K562 (cell line): ENCODE data around the gene LCN12. TPM values are rescaled to one million over a fixed set of nuclear protein-coding genes. Genes with fewer than 3 reads are reported as not detected.

ENCODE experiments used
- CAMTA2 ChIP-seq: fragments of 250-450 bp; sonication (Bioruptor Pico); conservative IDR thresholded peaks from 2 replicates; pipeline ENCODE4 v1.5.1; 2022
- DACH1 ChIP-seq: fragments of 450-650 bp; IDR thresholded peaks from 2 replicates; pipeline ENCODE4 v1.6.1; 2018; ENCODE audit not compliant: partially characterized antibody
- GABPB1 ChIP-seq: sonication (generic); formaldehyde crosslinking; IDR thresholded peaks from 2 replicates; pipeline ENCODE4 v1.8.0; 2022; ENCODE audit warnings: mild to moderate bottlenecking, missing genetic modification reagents
- MAZ ChIP-seq, 2 experiments: fragments of 450-650 bp in 1 of 2; sonication (generic) in 1 of 2; formaldehyde crosslinking; IDR thresholded peaks in 1 of 2; conservative IDR thresholded peaks in 1 of 2; 2 replicates each; pipeline versions ENCODE4 v1.4.0 to v1.5.0; 2020; ENCODE audit warnings: mild to moderate bottlenecking in 1 of 2, missing genetic modification reagents in 1 of 2
- MBD1 ChIP-seq: fragments of 250-450 bp; sonication (Bioruptor Pico); IDR thresholded peaks from 2 replicates; pipeline ENCODE4 v1.8.0; 2022; ENCODE audit warnings: inconsistent platforms
- NFIX ChIP-seq: fragments of 250-450 bp; sonication (Bioruptor Pico); IDR thresholded peaks from 2 replicates; pipeline ENCODE4 v1.4.0; 2020; ENCODE audit warnings: low read depth, mild to moderate bottlenecking, moderate library complexity
- NRF1 ChIP-seq, 2 experiments: fragments of 450-650 bp; IDR thresholded peaks in 1 of 2; conservative IDR thresholded peaks in 1 of 2; 2 replicates each; pipeline ENCODE4 v1.6.1; 2014; ENCODE audit warnings: mild to moderate bottlenecking in 2 of 2
- PHB ChIP-seq: fragments of 250-450 bp; sonication (Bioruptor Pico); IDR thresholded peaks from 2 replicates; pipeline ENCODE4 v1.5.0; 2021
- PHF8 ChIP-seq: fragments of 200-600 bp; sonication (generic); IDR thresholded peaks from 2 replicates; pipeline ENCODE4 v1.6.1; 2012; ENCODE audit warnings: mixed run types, mild to moderate bottlenecking, inconsistent platforms, low read length, moderate library complexity, borderline replicate concordance
- POLR2A ChIP-seq: fragments of 450-650 bp; conservative IDR thresholded peaks from 2 replicates; pipeline ENCODE4 v1.6.1; 2016
- RUNX1 ChIP-seq: sonication (generic); IDR thresholded peaks from 2 replicates; pipeline ENCODE4 v1.6.1; 2016; ENCODE audit warnings: antibody characterized with exemption, low read depth
- TFAP4 ChIP-seq: sonication (generic); formaldehyde crosslinking; IDR thresholded peaks from 2 replicates; pipeline ENCODE4 v1.8.0; 2022; ENCODE audit warnings: missing genetic modification reagents, mild to moderate bottlenecking, moderate library complexity, borderline replicate concordance
- polyA plus RNA-seq, 8 experiments: library from polyadenylated mRNA; depleted of rRNA in 4 of 8; stranded (reverse) in 5 of 8; unstranded in 3 of 8; fragments of >200 nt; fragmentation: Nextera tagmentation in 2 of 8; fragmentation: Illumina TruSeq in 1 of 8; extraction: Ambion mirVana in 2 of 8; extraction: Trizol in 1 of 8; gene quantifications; 2 replicates each; pipeline versions ENCODE4 v1.2.1 to v1.2.3, GENCODE V29; 2011 to 2014; ENCODE audit warnings: inconsistent platforms in 1 of 8, missing spikeins in 1 of 8
- total RNA-seq, 7 experiments: library from RNA; depleted of rRNA in 6 of 7; stranded (reverse); fragments of >200 nt in 6 of 7; fragmentation: Illumina TruSeq in 2 of 7; extraction: Trizol in 2 of 7; gene quantifications; 2 replicates each; pipeline versions ENCODE4 v1.2.1 to v1.2.3, GENCODE V29; 2011 to 2021; ENCODE audit warnings: low replicate concordance in 1 of 7
- TF ChIP-seq, protein P1 (sequence below): fragments of 250-450 bp; sonication (Bioruptor Pico); IDR thresholded peaks from 2 replicates; pipeline ENCODE4 v1.5.0; 2021
- TF ChIP-seq, protein P2 (sequence below): fragments of 250-450 bp; sonication (Bioruptor Pico); IDR thresholded peaks from 2 replicates; pipeline ENCODE4 v1.8.0; 2021; ENCODE audit warnings: moderate library complexity, mild to moderate bottlenecking, inconsistent platforms
- TF ChIP-seq, protein P3 (sequence below): sonication (generic); formaldehyde crosslinking; IDR thresholded peaks from 2 replicates; pipeline ENCODE4 v1.9.0; 2022; ENCODE audit warnings: mild to moderate bottlenecking, missing genetic modification reagents
- TF ChIP-seq, protein P4 (sequence below): fragments of 250-450 bp; sonication (Bioruptor Pico); IDR thresholded peaks from 2 replicates; pipeline ENCODE4 v1.5.0; 2022; ENCODE audit warnings: mild to moderate bottlenecking

The LCN12 gene
- total and polyA plus RNA-seq, 9 of the 15 experiments (the other 6 are each of a cell fraction or from before 2014, with no cell fraction given): 0.05 TPM; not detected in 8

- TF ChIP-seq, protein P1, sequence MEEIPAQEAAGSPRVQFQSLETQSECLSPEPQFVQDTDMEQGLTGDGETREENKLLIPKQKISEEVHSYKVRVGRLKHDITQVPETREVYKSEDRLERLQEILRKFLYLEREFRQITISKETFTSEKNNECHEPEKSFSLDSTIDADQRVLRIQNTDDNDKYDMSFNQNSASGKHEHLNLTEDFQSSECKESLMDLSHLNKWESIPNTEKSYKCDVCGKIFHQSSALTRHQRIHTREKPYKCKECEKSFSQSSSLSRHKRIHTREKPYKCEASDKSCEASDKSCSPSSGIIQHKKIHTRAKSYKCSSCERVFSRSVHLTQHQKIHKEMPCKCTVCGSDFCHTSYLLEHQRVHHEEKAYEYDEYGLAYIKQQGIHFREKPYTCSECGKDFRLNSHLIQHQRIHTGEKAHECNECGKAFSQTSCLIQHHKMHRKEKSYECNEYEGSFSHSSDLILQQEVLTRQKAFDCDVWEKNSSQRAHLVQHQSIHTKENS (CRISPR knock-in tag): no peak
- TF ChIP-seq, protein P2, sequence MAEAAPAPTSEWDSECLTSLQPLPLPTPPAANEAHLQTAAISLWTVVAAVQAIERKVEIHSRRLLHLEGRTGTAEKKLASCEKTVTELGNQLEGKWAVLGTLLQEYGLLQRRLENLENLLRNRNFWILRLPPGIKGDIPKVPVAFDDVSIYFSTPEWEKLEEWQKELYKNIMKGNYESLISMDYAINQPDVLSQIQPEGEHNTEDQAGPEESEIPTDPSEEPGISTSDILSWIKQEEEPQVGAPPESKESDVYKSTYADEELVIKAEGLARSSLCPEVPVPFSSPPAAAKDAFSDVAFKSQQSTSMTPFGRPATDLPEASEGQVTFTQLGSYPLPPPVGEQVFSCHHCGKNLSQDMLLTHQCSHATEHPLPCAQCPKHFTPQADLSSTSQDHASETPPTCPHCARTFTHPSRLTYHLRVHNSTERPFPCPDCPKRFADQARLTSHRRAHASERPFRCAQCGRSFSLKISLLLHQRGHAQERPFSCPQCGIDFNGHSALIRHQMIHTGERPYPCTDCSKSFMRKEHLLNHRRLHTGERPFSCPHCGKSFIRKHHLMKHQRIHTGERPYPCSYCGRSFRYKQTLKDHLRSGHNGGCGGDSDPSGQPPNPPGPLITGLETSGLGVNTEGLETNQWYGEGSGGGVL: no peak
- TF ChIP-seq PHF8 (peak; percentile 31; the same call in 1 of the 2 replicates), MAZ (CRISPR knock-in tag; conservative IDR thresholded peaks at IDR 0.05 in 1 of 2, IDR thresholded peaks at IDR 0.05 in 1 of 2) (peak; percentile 23 to 43; a peak in 1 of 4 replicates), RUNX1 (0 out of 2 replicates have a peak, but pooled peaks have one; percentile 8), CAMTA2 (CRISPR knock-in tag) (no peak), TFAP4 (CRISPR knock-in tag) (peak; percentile 99), GABPB1 (CRISPR knock-in tag) (peak; percentile 42; the same call in 1 of the 2 replicates), MBD1 (CRISPR knock-in tag) (no peak), NFIX (CRISPR knock-in tag) (no peak), NRF1 (conservative IDR thresholded peaks at IDR 0.05 in 1 of 2, IDR thresholded peaks at IDR 0.05 in 1 of 2) (peak; percentile 42 to 51; a peak in 2 of 4 replicates), POLR2A (peak; percentile 40; the same call in 1 of the 2 replicates), DACH1 (peak; percentile 83), PHB (CRISPR knock-in tag) (0 out of 2 replicates have a peak, but pooled peaks have one; percentile 20)
- TF ChIP-seq, protein P3, sequence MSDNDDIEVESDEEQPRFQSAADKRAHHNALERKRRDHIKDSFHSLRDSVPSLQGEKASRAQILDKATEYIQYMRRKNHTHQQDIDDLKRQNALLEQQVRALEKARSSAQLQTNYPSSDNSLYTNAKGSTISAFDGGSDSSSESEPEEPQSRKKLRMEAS (CRISPR knock-in tag): 0 out of 2 replicates have a peak, but pooled peaks have one; percentile 17
- TF ChIP-seq, protein P4, sequence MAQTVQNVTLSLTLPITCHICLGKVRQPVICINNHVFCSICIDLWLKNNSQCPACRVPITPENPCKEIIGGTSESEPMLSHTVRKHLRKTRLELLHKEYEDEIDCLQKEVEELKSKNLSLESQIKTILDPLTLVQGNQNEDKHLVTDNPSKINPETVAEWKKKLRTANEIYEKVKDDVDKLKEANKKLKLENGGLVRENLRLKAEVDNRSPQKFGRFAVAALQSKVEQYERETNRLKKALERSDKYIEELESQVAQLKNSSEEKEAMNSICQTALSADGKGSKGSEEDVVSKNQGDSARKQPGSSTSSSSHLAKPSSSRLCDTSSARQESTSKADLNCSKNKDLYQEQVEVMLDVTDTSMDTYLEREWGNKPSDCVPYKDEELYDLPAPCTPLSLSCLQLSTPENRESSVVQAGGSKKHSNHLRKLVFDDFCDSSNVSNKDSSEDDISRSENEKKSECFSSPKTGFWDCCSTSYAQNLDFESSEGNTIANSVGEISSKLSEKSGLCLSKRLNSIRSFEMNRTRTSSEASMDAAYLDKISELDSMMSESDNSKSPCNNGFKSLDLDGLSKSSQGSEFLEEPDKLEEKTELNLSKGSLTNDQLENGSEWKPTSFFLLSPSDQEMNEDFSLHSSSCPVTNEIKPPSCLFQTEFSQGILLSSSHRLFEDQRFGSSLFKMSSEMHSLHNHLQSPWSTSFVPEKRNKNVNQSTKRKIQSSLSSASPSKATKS (CRISPR knock-in tag): no peak
These were observed 44.6 kb downstream of the LCN12 start, which contains the start of gene CLIC3 (continued) for GRCh38 chr9:136996361-136997292.
